Gastrocnemius medialis (tissue), 4 donors: Measurements from ENCODE around the gene EDN3.

Experiments used
- CTCF ChIP-seq, 5 experiments: fragments of 450-650 bp in 3 of 5; fragments of 200-600 bp in 2 of 5; sonication (generic) in 2 of 5; IDR thresholded peaks in 4 of 5; conservative IDR thresholded peaks in 1 of 5; 1 replicate in 4 of 5; 2 replicates in 1 of 5; pipeline ENCODE4 v1.5.1; 2016 to 2019; ENCODE audit warnings: antibody characterized with exemption in 5 of 5, mild to moderate bottlenecking in 3 of 5, moderate library complexity in 3 of 5
- POLR2A ChIP-seq, 2 donors: fragments of 450-650 bp; IDR thresholded peaks; one replicate each; pipeline ENCODE4 v1.6.1; 2017; ENCODE audit warnings: antibody characterized with exemption in 2 of 2, mild to moderate bottlenecking in 2 of 2, moderate library complexity in 2 of 2

GRCh38 chr20:59361411-59361810 is 61.0 kb downstream of the EDN3 start:
- TF ChIP-seq CTCF (IDR thresholded peaks at IDR 0.05 in 4 of 5, conservative IDR thresholded peaks at IDR 0.05 in 1 of 5) (no peak), POLR2A (IDR thresholded peaks at IDR 0.05) (no peak)
